ENCODE data around the gene RTL1.

Gene RTL1

GRCh38 chr14:100845341-100845740 lies 58.2 kb downstream of the RTL1 start:
- no peak for DNase-seq

- DNase-seq: no peak
Observed at GRCh38 chr14:100844846-100845245, 58.7 kb downstream of the RTL1 start.

- DNase-seq: no peak
Observed at GRCh38 chr14:100844421-100844820, 59.1 kb downstream of the RTL1 start.

- no peak for DNase-seq
Observed at GRCh38 chr14:100844082-100844408, 59.5 kb downstream of the RTL1 start.

- DNase-seq: no peak
Observed at GRCh38 chr14:100842799-100843198, 60.7 kb downstream of the RTL1 start.

- peak; percentile 98 for DNase-seq
Observed at GRCh38 chr14:100841761-100842403, 61.6 kb downstream of the RTL1 start.

GRCh38 chr14:100841066-100841760 lies 62.3 kb downstream of the RTL1 start:
- DNase-seq: no peak

GRCh38 chr14:100840286-100841065 lies 63.0 kb downstream of the RTL1 start:
- DNase-seq: no peak

- no peak for DNase-seq
Observed at GRCh38 chr14:100839681-100840111, 63.8 kb downstream of the RTL1 start.

- DNase-seq: no peak
Observed at GRCh38 chr14:100839315-100839585, 64.3 kb downstream of the RTL1 start.

- DNase-seq: no peak
Observed at GRCh38 chr14:100838493-100839314, 64.8 kb downstream of the RTL1 start.

GRCh38 chr14:100837805-100838350 lies 65.6 kb downstream of the RTL1 start:
- no peak for DNase-seq

- DNase-seq: peak; percentile 16
Observed at GRCh38 chr14:100836941-100837804, 66.3 kb downstream of the RTL1 start.

GRCh38 chr14:100836311-100836805 lies 67.2 kb downstream of the RTL1 start:
- DNase-seq: no peak

- no peak for DNase-seq
Observed at GRCh38 chr14:100835548-100836310, 67.8 kb downstream of the RTL1 start.

- no peak for DNase-seq
Observed at GRCh38 chr14:100834794-100835547, 68.6 kb downstream of the RTL1 start.

GRCh38 chr14:100834082-100834793 lies 69.3 kb downstream of the RTL1 start:
- no peak for DNase-seq

GRCh38 chr14:100832311-100832960 lies 71.1 kb downstream of the RTL1 start:
- DNase-seq: no peak

- DNase-seq: no peak
Observed at GRCh38 chr14:100830681-100831080, 72.8 kb downstream of the RTL1 start.

All from NCI-H1436 treated with DMSO at 0.1 percent for 48 hours (cell line).